ENCODE results near the gene CLDN6.

Gene CLDN6

DNA sequence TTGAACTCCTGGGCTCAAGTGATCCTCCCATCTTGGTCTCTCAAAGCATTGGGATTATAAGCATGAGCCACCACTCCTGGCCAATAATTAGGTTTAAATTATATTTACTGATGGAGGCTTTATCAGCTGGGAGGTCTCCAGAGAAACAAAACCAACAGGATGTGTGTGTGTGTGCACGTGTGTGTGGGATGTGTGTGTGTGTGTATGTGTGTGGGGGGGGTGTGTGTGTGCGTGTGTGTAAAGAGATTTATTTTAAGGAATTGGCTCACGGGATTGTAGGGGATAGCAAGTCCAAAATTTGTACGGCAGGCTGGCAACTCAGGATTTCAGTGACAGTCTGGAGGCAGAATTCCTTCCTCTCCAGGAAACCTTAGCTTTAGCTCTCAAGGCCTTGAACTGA lies 33.0 kb upstream of the CLDN6 start:
- DNase-seq, result no peak

- DNase-seq, result no peak
These were observed 32.5 kb upstream of the CLDN6 start for GRCh38 chr16:3050487-3050886.

GRCh38 chr16:3049921-3050481 lies 32.0 kb upstream of the CLDN6 start:
- DNase-seq, result no peak

- no peak for DNase-seq
These were observed 29.4 kb upstream of the CLDN6 start for GRCh38 chr16:3047387-3047720.

- no peak for DNase-seq
These were observed 28.8 kb upstream of the CLDN6 start for GRCh38 chr16:3046641-3047386.

DNA sequence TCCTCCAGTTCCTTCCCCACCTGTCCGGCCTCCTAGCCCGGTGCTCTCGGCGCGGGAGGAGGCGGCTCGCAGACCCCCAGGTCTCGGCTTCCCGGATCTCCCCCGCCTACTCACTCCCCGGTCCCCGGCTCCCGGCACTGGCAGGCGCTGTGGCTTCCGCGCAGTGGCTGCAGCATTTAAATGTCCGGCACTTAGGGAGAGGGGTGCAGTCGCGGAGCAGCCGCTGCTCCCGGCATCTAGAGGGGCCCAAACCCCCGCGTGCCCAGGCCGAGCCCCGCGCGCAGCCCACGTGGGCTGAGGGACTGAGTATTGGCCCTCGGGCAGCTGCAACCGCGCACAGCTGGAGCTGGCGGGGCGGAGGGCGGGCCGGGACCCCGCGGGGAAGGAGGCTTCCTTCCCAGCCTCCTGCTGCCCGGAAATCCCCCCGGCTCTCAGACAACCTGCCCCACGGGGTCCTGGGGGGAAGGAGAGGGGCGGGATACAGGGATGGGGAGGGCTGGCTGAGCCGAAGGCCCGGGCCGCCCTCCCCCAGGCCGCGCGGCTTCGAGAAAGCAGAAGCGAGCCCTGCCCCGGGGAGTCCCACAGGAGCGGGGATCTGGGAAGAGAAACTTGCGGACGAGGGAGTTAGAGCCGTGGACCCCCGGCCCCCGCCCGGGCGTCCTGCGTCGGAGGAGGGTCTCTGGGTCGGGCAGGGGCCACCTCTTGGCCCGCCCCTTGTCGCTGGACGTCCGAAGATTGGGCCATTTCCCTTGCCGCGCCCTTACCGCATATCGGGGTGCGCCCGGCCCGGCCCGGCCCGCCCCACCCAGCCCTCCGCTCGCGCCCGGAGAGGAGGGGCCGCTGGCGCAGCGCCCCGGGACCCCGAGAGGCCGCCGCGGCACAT lies 28.0 kb upstream of the CLDN6 start, which contains the start of gene MMP25:
MMP25 (plus strand) TSS at position 804 of the 883 bp plus-strand sequence. CDS start 357 bp downstream, outside the sequence.
- no peak for DNase-seq

- DNase-seq, result no peak
These were observed 26.7 kb upstream of the CLDN6 start for GRCh38 chr16:3044708-3045107.

DNA sequence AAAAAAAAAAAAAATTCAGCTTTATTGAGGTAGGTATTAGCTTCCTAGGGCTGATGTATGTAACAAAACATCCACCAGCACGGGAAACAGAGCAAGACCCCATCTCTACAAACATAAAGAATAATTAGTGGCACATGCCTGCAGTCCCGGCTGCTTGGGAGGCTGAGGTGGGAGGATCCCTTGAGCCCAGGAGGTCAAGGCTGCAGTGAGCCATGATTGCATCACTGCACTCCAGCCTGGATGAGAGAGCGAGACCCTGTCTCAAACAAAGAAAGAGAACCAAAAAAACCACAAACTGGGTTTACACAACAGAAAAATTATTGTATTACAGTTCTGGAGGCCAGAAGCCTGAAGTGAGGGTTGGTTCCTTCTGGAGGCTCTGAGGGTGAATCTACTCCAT lies 24.4 kb upstream of the CLDN6 start:
- no peak for DNase-seq

- no peak for DNase-seq
These were observed 20.9 kb upstream of the CLDN6 start for GRCh38 chr16:3038896-3039295.

DNA sequence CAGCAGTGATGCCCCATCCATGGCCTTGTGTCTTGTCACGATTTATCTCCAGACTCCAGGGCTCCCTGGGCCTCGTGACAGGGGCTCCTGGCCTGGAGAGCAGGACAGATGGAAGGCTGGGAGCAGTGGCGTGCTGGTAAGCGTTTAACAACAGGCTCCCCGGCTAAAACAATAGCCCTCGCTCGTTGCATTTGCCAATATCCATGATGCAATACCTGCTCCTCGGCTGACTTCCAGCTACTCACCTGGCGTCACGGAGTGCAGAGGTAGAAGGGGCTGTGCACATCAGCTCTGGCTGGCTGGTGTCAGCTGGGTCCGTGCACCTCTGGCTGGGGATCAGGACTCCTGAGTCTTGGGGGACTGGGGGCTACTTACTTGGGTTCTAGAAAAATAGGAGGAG lies 20.3 kb upstream of the CLDN6 start:
- peak; percentile 63 for DNase-seq

GRCh38 chr16:3036726-3037315 lies 18.8 kb upstream of the CLDN6 start, which contains the start of gene BICDL2:
TSS of gene BICDL2 (minus strand) at chr16:3036944. CDS start at chr16:3035496, 1,448 bp downstream.
- DNase-seq, result peak; percentile 16

DNA sequence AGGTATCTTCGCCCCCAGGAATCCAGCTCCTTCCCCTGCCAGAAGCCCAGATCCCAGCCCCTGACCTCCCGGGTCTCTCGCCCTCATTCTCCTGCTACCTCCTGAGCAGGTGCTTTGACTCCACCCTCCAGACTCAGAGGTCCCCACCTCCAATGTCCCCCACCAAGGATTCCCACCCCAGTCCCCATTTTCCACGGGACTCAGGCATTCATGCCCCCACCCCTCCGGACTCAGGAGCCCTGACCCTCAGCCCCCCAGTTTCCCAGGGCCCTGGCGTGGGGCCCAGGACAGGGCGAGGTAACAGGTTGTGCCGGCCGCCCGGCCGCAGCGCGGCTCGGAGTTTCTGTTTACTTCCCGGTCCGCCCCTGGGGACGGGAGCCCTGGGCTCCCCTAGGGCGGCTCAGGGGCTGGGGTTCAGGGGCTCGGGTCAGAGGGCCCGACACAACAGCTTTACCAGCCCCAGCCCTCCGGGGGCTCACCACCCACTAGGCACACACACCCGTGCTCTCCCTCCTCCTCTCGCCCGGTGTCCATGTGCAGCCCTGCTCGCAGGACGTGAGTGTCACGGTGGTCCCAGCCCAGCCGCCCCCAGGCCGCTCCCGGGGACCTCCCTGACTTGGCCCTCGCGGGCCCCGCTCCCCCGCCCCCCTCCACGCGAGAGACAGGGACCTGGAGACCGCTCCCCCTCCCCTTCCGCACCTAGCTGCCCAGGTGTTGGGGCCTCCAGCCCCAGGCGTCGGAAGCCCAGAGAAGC lies 18.2 kb upstream of the CLDN6 start:
- DNase-seq, result no peak

GRCh38 chr16:3035289-3035971 lies 17.4 kb upstream of the CLDN6 start:
- no peak for DNase-seq

GRCh38 chr16:3032624-3033023 lies 14.6 kb upstream of the CLDN6 start:
- DNase-seq, result no peak

GRCh38 chr16:3030222-3031212 lies 12.5 kb upstream of the CLDN6 start:
- DNase-seq, result no peak

- DNase-seq, result peak; percentile 40
These were observed 11.7 kb upstream of the CLDN6 start for GRCh38 chr16:3029491-3030221.

DNA sequence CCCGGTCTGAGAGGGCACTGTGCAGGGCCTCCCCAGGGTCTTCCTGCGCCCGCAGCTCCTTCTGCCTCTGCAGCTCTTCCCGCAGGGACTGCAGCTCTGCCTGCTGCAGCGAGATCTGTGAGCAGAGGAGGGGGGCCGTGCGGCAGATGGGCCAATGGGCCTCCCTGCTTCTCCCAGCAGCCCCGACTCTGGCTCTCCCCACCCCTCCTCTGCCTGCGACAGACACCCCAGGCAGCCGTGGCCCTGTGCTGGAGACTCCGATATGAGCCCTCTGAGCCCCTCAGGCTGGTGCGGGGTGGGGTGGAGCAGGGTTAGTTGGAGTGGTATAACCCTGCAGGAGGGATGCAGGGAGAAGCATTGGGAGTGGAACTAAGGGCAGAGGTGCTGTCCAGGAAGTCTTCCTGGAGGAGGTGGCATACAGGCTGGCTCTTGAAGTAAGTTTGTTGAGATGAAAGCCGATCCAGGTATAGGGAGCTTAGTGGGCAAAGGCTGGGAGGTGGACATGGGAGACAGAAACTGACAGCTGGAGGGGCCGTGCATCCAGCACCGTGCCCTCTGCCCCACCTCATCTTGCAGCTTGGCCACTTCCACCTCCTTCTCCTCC lies 10.8 kb upstream of the CLDN6 start:
- peak; percentile 28 for DNase-seq

DNA sequence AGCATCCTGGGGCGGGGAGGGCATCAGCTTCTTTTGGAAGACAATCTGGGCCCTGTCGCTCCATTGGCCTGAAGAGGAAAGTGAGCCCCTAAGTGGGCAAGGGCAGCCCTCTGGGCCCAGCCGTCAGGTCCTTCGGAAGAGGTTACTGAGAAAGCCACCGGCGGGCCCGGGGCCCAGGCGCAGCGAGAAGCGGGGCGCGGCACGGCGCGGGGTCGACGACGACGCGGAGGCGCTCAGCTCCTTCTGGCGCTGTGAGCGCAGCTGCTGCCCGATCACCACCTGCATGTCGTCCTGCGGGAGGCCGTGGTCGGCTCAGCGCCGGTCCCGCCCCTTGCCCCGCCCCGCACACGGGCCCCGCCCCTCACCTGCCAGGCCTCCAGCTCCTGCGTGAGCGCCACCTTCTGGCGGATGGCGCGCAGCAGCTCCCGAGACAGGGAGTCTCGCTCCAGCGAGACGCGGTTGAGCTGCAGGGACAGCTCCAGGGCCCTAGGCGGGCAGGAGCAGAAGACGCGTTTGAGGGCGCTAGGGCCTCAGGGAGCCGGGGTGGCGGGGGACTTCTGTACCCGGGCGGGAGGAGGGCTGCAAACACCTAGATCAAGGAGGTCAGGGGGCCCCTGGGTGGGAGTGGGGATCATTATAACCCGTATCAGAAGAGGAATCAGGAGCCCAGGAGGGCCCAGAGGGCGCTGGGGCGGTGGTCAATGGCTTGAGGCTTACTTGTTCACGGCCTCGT lies 10.2 kb upstream of the CLDN6 start:
- DNase-seq, result peak; percentile 93

GRCh38 chr16:3027489-3027795 lies 9.5 kb upstream of the CLDN6 start:
- no peak for DNase-seq
